Measurements from ENCODE around the gene NR5A2.

- TF ChIP-seq EZH2 (IDR thresholded peaks at IDR 0.05; ENCODE audit: low read length, missing control alignments) (no peak), CTCF (conservative IDR thresholded peaks at IDR 0.05 in 1 of 2, IDR thresholded peaks at IDR 0.05 in 1 of 2; ENCODE audit: low read depth in 1 of 2, low read length in 2 of 2) (no peak)
Observed at GRCh38 chr1:199983531-199983930, 44.0 kb upstream of the NR5A2 start.

All from fibroblast of lung (primary cell).